ENCODE data around the gene WDR70.

DNA sequence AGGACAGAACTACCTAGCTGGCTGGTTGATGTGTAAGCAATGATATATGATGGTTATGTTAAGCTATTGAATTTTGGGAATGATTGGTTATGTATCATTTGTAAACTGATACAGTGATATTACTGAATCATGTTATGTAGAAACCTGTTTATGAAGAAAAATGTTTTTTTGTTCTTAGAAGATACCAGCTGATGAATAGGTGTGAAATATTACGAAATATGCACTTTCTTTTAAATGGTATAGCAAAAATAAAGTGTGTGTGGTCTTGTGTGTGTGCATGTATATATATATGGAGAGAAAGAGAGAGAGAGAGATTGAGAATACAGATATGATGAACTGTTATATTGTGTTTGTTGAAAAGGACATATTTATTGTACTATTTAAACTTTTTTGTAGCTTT is 164.1 kb downstream of the WDR70 start:
- TF ChIP-seq CTCF (IDR thresholded peaks at IDR 0.05; ENCODE audit: low read depth, low read length, missing input control) (no peak), MAX (IDR thresholded peaks at IDR 0.05) (no peak), FOXA1 (IDR thresholded peaks at IDR 0.05) (no peak), JUND (IDR thresholded peaks at IDR 0.05) (no peak), TAF1 (conservative IDR thresholded peaks at IDR 0.05) (no peak), RAD21 (IDR thresholded peaks at IDR 0.05) (no peak), RXRA (IDR thresholded peaks at IDR 0.05) (no peak), ZBTB33 (IDR thresholded peaks at IDR 0.05) (no peak), GABPA (IDR thresholded peaks at IDR 0.05 in 1 of 2, conservative IDR thresholded peaks at IDR 0.05 in 1 of 2) (no peak), NR2F2 (IDR thresholded peaks at IDR 0.05) (no peak), HNF4G (IDR thresholded peaks at IDR 0.05) (no peak)
- TF ChIP-seq, protein P1, sequence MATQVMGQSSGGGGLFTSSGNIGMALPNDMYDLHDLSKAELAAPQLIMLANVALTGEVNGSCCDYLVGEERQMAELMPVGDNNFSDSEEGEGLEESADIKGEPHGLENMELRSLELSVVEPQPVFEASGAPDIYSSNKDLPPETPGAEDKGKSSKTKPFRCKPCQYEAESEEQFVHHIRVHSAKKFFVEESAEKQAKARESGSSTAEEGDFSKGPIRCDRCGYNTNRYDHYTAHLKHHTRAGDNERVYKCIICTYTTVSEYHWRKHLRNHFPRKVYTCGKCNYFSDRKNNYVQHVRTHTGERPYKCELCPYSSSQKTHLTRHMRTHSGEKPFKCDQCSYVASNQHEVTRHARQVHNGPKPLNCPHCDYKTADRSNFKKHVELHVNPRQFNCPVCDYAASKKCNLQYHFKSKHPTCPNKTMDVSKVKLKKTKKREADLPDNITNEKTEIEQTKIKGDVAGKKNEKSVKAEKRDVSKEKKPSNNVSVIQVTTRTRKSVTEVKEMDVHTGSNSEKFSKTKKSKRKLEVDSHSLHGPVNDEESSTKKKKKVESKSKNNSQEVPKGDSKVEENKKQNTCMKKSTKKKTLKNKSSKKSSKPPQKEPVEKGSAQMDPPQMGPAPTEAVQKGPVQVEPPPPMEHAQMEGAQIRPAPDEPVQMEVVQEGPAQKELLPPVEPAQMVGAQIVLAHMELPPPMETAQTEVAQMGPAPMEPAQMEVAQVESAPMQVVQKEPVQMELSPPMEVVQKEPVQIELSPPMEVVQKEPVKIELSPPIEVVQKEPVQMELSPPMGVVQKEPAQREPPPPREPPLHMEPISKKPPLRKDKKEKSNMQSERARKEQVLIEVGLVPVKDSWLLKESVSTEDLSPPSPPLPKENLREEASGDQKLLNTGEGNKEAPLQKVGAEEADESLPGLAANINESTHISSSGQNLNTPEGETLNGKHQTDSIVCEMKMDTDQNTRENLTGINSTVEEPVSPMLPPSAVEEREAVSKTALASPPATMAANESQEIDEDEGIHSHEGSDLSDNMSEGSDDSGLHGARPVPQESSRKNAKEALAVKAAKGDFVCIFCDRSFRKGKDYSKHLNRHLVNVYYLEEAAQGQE (IDR thresholded peaks at IDR 0.05) = no peak

All from liver (tissue), 3 donors.